HG03469 (cell line): ENCODE results near the gene MAP3K19.
A peak's percentile ranks its signal among the peaks of the same experiment; 100 is the strongest.
"Not testable (repeated sequence)": the region's sequence is repeated elsewhere in the genome, so short reads cannot be mapped to it uniquely, and the experiment has no call there.

Experiments used
- ATAC-seq: cut with Tn5 transposase; IDR thresholded peaks from one replicate; pipeline ENCODE4 v1.9.1; 2021; ENCODE audit warnings: mild to moderate bottlenecking, moderate library complexity, moderate number of reproducible peaks; ENCODE audit not compliant: unreplicated experiment

Gene MAP3K19

DNA sequence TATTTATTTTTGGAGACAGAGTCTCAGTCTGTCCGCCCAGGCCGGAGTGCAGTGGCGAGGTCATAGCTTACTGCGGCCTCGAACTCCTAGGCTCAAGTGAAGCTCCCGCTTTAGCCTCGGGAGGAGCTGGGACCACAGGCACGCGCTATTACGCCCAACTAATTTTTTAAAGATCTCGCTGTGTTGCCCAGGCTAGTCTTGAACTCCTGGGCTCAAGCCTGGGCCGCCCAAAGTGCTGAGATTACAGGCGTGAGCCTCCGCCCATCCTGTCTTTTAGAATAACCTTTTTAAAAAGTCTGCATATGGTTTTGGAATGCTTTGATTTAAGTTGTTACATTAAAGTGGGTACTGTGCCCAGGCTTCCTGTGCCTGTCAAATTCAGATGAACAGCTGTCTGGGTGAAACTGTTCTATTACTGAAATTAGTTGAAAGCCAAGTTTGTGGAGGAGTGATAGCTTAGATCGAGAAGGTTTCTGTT lies 5.8 kb upstream of the MAP3K19 start:
- ATAC-seq = no peak

DNA sequence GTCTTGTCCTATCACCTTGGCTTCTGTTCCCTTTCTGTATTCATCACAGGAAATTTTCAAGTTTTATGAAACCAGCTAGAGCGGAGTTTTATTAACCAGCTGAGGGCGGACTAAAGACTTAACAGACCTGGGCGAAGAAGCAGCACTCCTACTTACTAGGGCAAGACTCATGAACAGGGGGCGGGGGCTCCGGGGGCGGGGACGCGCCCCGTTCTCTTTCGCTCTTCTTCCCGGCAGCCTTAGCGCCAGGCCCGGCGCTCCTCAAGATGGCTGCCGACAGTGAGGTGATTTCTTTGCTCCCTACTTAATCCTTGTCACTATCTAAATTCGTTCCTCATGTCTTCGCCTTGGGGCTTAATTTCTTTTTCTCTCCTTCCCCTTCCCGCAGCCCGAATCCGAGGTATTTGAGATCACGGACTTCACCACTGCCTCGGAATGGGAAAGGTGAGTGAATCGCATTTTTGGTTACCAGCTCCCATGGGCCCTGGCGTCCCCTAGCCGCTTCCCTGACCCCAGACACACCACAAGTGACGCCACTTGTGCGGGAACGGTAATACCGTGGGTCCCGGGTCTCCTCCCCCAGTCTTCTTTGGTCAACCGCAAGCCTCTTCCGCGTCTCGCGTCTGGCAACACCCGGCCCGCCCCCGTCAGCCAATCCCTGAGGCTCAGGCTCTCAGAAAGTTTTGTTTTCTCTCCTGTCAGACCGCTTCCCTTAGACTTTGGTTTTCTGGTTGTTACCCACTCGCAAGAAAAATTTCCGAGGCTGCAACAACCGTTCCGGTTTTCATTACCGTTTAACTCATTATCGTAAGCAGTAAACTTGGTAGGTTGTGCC lies 5.0 kb upstream of the MAP3K19 start, which contains the start of gene RAB3GAP1:
RAB3GAP1 (plus strand) TSS at position 251 of the 835 bp plus-strand sequence; CDS start at position 267, 16 bp downstream.
- peak; percentile 77 for ATAC-seq

DNA sequence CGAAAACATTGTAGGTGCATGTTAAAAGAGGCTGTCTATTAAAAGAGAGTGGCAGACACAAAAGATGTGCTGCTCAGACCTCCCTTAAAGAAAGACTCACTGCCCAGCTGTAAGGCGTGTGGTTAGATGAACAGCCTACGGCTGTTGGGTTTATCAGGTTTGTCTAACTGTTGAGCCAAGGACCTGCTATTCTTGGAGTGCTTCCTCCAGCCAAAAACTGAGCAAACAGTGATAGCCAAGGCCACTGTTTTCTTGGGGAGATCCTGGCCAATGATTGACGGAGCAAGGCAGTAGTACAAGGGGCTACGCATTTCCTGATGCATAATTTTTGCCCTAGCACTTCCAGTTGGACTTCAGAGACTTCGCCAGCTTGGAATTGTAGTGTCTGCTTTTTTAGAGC lies 3.4 kb upstream of the MAP3K19 start:
- no peak for ATAC-seq

DNA sequence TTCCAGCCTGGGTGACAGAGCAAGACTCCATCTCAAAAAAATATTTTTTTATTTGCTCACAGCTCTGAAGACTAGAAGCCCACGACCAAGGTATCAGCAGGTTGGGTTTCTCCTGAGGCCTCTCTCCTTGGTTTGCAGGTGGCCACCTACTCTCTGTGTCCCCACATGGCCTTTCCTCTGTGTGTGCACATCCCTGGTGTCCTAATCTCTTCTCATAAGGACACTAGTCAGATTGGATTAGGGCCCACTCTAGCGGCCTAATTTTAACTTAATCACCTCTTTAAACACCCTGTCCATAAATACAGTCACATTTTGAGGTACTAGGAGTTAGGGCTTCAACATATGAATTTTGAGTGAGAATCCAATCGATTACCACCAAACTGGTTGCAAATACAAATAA lies 2.9 kb upstream of the MAP3K19 start:
- ATAC-seq = no peak

DNA sequence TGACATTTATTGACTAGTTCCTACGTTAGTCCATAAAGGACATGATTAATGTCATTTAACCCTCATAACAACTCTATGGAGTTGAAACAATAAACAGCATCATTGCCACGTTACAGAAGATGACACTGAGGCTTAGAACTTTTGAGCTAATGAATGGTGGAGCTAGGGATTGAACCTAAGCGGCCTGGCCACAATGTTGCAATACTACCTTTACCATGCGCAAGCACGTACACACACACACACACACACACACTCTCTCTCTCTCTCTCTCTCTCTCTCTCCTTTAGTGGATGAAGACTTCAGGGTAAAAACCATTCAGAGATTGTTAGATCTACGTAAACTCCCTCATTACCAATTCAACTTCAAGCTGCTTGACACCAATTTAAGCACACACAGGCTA lies 875 bp upstream of the MAP3K19 start:
- no peak for ATAC-seq

DNA sequence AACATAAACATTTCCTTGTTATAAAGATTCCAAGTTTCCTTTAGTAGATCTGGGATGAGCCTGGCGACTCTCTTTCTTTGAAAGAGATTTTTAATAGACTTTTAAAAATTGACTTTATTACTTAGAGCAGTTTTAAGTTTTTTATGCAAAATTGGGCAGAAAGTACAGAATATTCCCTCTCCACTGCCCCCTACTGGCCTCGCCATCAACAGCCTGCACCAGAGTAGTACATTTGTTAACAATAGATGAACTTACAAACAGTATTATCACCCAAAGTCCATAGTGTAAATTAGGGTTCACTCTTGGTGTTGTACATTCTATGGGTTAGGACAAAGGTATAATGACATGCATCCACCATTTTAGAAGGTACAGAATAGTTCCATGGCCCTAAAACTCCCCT lies 3.9 kb downstream of the MAP3K19 start:
- ATAC-seq = no peak

DNA sequence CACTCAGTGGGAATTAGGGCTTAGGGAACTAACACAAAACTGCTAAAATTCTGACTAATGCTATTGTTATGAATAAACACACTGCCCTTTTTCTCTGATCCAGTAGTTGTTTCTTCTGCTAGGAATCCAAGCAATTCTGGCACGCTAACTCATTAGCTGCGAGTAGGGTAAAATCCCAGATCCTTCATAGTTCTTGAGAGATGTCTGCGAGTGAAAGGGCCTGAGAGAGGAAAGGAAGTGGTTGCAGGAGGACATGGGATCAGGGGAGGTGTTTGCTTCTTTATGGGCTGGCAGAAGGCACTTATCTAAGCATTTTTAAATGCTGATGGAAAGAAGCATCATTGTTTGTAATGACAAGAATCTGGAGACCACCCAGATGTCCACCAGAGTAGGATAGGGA lies 9.4 kb downstream of the MAP3K19 start:
- no peak for ATAC-seq

DNA sequence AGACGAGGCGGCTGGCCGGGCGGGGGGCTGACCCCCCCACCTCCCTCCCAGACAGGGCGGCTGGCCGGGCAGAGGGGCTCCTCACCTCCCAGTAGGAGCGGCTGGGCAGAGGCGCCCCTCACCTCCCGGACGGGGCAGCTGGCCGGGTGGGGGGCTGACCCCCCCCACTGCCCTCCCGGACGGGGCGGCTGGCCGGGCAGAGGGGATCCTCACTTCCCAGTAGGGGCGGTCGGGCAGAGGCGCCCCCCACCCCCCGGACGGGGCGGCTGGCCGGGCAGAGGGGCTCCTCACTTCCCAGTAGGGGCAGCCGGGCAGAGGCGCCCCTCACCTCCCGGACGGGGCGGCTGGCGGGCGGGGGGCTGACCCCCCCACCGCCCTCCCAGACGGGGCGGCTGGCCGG lies 14.0 kb downstream of the MAP3K19 start:
- ATAC-seq = not testable (repeated sequence)

DNA sequence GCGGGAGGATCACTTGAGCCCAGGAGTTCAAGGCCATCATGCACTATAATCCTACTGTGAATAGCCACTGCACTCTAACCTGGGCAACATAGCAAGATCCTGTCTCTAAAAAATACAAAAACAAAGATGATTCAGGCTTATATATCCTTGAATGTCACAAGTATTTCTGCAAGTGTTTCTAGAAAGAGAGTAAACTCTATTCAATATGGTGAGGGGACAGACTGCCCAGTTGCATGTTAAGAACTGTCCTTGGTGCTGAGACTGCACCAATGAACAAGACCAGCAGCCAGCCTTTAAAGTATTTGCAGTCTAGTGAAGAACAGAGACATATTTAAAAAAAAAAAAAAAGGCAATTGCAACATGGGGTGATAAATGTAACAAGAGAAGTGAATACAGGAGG lies 16.4 kb downstream of the MAP3K19 start:
- no peak for ATAC-seq

DNA sequence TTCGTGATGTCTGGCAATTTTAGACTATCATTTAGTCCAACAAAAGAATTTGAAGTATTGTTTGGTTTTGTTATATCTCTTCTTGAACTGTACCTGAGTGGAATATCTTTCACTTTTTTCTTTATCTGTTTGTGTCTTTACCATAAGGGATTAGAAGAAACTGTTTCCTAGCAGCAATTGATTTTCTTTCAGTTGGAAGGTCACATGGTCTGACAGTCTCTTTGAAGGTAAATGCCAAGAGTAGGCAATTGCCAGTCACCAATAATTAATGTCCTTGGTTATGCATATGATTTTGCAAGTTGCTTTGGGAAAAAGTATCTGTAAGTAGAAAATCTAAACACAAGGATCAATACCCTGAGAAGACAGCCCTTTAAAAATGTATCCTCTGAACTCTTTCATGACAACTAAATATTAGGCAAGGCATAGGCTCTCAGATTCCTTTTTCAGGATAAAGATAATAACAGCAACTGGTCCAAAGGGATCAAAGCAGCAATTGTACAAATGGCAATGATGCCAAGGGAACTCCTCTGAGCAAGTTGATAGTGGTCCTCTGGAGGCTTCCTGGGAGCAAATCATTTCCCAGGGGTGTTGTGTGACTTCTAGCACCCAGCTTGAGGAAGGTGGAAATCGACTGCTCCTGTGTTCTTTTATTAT lies 17.6 kb downstream of the MAP3K19 start:
- no peak for ATAC-seq

DNA sequence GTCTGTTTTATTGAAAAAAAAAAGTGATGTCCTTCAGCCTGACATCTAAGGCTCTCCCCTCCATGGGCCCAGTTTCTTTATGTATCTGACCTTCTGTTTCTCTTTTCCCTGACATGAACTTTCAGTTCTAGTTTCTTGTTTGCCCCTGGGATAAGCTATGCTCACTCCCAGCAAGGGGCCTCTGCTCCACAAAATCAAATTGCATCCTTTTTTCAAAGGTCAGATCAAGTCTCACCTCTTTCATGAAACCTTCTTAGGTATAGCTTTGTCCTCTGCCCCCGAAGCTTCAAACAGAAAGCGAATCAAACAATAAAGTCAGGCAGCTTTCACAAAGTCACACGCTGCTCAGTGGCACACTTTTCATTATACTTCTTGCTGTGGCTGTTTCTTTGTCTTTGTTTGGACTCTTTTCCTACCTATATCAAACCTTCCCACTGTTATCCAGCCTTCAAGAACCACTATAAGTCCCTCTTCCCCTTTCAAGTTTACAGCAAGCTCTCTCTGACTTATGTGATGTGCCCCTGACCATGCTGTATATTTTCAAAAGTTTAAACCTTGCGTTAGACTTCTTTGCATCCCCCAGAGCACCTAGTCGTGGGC lies 23.3 kb downstream of the MAP3K19 start:
- no peak for ATAC-seq

DNA sequence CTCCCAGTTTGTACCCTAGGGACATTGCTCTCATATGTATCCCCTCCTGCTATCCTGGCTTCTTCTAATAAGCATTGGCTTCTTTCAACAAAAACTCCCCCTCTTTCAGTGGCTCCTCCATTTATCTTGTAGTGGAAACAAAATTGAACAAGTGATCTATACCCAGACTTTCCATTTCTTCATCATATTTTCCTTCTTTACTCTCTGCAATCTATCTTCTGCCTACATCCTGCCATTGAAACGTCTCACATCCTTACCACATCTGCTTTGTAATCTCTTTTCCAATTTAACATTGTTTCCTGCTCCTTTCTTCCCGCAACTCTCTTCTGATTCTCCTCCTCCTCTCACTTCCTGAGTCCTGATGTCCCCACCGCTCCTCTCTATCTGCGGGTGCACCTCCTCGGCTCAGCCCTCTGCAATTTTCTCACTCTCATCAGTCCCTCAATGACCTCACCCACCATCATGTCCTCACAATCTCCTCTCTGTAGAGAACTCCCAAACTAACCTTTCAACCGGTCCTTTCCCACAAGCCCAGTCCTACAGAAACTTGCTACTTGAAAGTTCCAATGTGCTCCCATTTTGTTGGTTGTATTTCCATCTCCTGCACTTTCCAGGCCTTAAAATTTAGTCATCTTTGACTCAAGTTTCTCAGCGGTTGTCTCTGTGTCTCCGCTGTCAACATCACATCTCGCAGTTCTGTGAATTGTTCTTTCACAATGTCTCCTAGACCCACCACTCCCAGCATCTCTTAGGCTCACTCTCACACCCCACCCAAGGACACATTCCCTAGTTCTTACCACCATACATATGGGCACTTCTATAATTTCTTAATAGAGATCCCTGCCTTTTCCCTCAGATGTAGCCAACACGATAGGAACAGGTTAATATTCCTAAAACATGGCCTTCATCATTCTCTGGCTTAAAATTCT lies 24.0 kb downstream of the MAP3K19 start:
- no peak for ATAC-seq

DNA sequence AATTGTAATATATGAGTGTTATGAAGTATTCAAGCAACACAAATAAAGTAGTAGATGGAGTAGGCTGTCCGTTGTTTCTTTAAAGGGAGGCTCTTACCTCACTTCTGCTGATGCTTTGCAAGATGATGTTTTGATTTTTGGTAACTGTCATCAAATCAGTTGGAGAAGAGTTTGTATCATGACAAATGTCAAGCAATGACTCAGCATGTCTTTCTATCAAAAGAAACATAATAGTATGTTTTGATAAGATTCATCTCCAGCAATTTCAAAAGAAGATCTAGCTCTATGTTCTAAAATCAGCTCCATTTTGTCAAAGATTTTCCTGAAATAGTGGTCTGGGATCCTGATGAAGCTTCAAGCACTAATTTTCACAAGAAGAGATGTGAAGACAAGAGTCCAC lies 25.6 kb downstream of the MAP3K19 start:
- no peak for ATAC-seq

DNA sequence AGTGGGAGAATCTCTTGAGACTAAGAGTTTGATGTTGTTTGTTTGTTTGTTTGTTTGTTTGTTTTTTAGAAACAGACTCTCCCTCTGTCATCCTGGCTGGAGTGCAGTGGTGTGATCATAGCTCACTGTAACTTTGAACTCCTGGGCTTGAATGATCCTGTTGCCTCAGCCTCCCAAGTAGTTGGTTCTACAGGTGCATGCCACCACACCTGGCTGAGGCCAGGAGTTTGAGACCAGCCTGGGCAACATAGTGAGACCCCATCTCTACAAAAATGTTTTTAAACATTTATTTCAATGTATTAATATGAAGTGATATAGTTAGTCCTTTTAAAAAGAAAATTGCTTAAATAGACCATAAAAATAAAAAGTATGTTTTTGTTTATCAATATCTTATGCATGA lies 35.6 kb downstream of the MAP3K19 start:
- ATAC-seq = no peak

DNA sequence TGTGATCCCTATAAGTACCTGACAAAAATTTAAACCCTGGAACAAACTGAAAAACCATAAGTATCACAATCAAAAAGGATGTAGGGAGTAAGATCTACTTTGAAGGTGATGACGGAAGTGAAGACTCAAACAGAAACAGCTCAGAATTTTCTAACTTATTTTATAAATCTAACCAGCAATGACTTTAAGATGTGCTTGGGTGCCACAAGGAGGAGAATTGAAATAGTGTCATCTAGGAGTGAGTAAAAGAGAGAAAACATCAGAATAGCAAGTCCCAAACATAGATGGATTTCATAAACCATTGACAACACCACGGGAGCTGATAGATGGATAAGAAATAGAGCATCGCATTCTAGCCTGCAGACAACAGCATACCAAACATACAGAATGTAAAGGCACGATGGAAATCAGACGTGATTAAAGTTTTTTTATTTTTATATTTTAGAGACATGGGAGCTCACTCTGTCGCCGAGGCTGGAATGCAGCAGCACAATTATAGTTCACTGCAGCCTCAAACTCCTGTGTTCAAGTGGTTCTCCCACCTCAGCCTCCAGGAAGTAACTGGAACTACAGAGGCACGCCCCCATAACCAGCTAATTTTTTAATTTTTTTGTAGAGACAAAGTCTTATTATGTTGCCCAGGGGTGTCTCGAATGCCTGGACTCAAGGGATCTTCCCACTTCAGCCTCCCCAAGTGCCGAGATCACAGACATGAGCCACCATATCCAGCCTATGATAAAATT lies 36.9 kb downstream of the MAP3K19 start:
- ATAC-seq = no peak

DNA sequence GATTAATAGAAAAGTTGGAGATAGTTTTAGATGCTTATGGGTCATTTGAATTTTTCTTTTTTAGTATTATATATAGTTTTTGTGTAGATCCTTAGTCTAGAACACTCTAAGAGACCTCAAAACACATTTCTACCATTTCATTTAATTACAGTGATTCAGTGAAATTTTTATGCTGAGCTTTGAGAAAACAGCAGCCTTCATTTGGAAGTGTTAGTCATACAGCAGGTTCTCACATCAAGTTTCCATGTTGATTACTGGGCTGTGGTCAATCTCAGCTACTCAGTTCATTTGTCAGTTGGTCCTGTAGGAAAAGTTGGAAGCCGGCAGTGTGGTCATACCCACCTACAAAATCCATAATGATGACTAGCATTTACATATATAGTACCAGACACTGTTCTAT lies 37.9 kb downstream of the MAP3K19 start:
- ATAC-seq = no peak

DNA sequence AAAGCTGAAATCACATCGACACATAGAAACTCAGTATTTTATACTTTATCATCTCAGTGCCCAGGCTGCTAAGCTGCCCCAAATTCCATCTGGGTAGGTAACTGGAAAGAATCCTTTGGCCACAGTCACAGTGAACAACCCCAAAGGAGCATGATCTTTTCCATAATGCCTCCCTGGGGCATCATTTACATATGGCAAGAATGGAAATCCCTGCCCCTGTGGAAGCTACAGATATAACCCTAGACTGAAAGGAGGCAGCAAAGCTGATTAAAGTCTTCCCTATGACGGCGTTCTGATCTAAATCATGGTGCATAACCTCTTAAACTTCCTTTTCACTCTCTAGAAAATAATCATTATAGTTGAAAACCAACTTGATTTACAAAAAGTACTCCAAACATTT lies 41.5 kb downstream of the MAP3K19 start:
- no peak for ATAC-seq

DNA sequence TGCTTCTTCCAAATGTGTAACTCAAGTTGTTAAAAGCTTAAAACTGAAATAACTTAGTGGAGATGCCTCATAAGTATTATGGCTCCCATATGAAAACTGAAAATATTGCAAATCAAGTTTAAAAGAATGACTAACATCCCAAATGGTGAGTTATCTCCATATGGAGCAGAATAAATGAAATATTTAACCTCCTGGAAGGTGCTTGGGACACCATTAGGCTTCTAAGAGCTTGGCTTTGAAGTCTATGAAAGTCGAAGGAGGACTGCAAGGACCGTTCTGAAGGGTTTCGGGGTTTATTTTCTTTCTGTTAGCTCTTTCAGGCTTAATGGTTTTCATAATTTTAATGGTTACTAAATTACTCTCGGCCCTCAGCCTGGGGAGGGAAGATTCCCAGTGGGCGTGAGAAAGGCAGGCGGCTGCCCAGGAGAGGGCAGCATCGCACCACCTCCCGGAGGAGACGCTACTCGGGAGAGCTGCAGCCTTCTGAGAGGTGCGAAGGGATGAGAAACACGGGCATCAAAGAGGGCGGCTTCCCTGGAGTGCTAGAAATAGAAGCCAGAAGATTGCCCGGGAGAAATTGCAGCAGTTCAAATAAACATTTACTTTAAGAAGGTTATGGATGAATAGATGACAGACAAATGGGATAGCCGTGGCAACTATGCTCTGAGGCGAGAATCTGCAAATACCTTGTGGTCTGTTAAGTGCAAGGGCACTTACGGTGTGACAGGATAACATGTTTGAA lies 43.1 kb downstream of the MAP3K19 start:
- ATAC-seq = peak; percentile 75

DNA sequence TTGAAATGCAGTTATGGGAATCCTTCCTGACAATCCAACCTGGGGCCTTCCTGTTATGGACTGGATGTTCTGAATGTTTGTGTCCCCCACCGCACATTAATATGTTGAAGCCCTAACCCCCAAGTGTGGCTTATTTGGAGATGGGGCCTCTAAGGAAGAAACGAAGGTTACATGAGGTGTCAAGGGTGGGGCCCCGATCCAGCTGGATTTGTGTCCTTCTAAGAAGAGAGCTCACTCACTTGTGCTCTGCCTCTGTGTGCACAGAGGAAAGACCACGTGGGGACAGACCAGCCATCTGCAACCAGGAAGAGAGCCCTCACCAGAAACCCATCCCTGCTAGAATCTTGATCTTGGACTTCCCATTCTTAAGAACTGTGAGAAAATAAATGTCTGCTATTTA lies 44.4 kb downstream of the MAP3K19 start:
- ATAC-seq = no peak
